ENCODE data around the gene ACSS1. TPM values are rescaled to one million over a fixed set of nuclear protein-coding genes. Genes with fewer than 3 reads are reported as not detected.

Gene ACSS1
- polyA plus RNA-seq, 4 donors, result 27.9 to 106 (median 55.4) TPM

GRCh38 chr20:25058847-25059810, 1.2 kb upstream of the ACSS1 start:
- WGBS, 3 donors, result 35 to 54% (median 47%) methylated on average over 20 of the region's 20 CpGs
- Histone ChIP-seq H3K4me1 (ENCODE audit: control insufficient read depth in 3 of 3, insufficient read depth in 2 of 3, low read depth in 1 of 3, low read length in 2 of 3) (peaks cover 8 to 48% (median 16%) of the 10 kb centered on the region in 3 donors), H3K9me3 (ENCODE audit: control insufficient read depth in 2 of 2, insufficient read depth in 1 of 2, low read depth in 1 of 2, low read length in 1 of 2) (no peaks in the 10 kb centered on the region), H3K27me3 (ENCODE audit: control insufficient read depth in 3 of 3, insufficient read depth in 3 of 3, low read length in 3 of 3) (no peaks in the 10 kb centered on the region), H3K4me3 (ENCODE audit: low read depth in 1 of 3, low read length in 3 of 3) (peak overlapping the region; percentile 47 to 90 (median 86)), H3K36me3 (ENCODE audit: control insufficient read depth in 3 of 3, insufficient read depth in 2 of 3, low read depth in 1 of 3, low read length in 3 of 3) (peaks cover 0 to 8% (median 0%) of the 10 kb centered on the region in 3 donors), H3K27ac (ENCODE audit: low read depth in 1 of 3, low read length in 2 of 3) (peak overlapping the region; percentile 95 to 97 (median 96))
- DNase-seq (peak in 1 of 2 donors; percentile 26), FAIRE-seq (no peak)

GRCh38 chr20:25057234-25058050, 497 bp downstream of the ACSS1 start:
- WGBS, 3 donors, result 0 to 1% (median 0%) methylated on average over 66 to 86 of the region's 86 CpGs
- peaks cover 0 to 15% (median 0%) of the 10 kb centered on the region in 3 donors for H3K36me3 ChIP-seq (ENCODE audit: control insufficient read depth in 3 of 3, insufficient read depth in 2 of 3, low read depth in 1 of 3, low read length in 3 of 3)
- H3K9me3 ChIP-seq (ENCODE audit: control insufficient read depth in 2 of 2, insufficient read depth in 1 of 2, low read depth in 1 of 2, low read length in 1 of 2), result no peaks in the 10 kb centered on the region
- H3K4me1 ChIP-seq (ENCODE audit: control insufficient read depth in 3 of 3, insufficient read depth in 2 of 3, low read depth in 1 of 3, low read length in 2 of 3), result peaks cover 14 to 63% (median 22%) of the 10 kb centered on the region in 3 donors
- no peaks in the 10 kb centered on the region for H3K27me3 ChIP-seq (ENCODE audit: control insufficient read depth in 3 of 3, insufficient read depth in 3 of 3, low read length in 3 of 3)
- FAIRE-seq, result no peak
- H3K4me3 ChIP-seq (ENCODE audit: low read depth in 1 of 3, low read length in 3 of 3), result peak overlapping the region; percentile 47 to 90 (median 86)
- peak overlapping the region; percentile 95 to 97 (median 96) for H3K27ac ChIP-seq (ENCODE audit: low read depth in 1 of 3, low read length in 2 of 3)
- DNase-seq, result peak; percentile 82 to 89

DNA sequence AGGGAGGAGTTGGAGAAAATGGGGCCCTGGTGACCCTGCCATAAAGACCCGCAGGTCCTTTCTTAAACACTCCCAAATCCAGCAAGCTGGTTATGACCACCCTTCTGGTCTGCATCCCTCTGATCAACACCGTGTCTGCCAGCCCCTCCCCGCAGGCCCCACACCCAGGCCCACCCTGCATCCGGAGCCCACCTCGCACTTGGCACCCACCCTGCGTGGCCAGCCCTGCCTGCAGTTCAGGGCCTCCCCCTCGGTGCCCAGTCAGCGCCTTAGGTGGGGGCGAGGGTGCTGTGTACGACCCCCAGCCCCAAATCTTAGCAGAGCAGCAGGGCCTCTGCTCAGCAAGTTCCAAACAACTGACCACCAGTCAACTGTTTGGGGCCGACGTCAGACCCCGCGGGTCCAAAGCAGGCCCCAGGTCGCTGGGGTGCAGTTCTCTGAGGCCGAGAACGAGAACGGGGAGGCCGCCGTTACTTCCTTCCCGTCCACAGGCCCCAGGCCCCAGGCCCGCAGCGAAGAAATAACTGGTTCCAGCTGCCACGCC, 1.2 kb downstream of the ACSS1 start:
- 5 to 9% (median 7%) methylated on average over 23 to 24 of the region's 24 CpGs for WGBS, 3 donors
- peak overlapping the region; percentile 95 to 97 (median 96) for H3K27ac ChIP-seq (ENCODE audit: low read depth in 1 of 3, low read length in 2 of 3)
- no peak for DNase-seq

GRCh38 chr20:25055711-25056495, 2.0 kb downstream of the ACSS1 start:
- DNase-seq (peak; percentile 83 to 90), FAIRE-seq (no peak)
- Histone ChIP-seq H3K4me1 (ENCODE audit: control insufficient read depth in 3 of 3, insufficient read depth in 2 of 3, low read depth in 1 of 3, low read length in 2 of 3) (peaks cover 16 to 55% (median 22%) of the 10 kb centered on the region in 3 donors), H3K36me3 (ENCODE audit: control insufficient read depth in 3 of 3, insufficient read depth in 2 of 3, low read depth in 1 of 3, low read length in 3 of 3) (peaks cover 0 to 28% (median 0%) of the 10 kb centered on the region in 3 donors), H3K4me3 (ENCODE audit: low read depth in 1 of 3, low read length in 3 of 3) (peak overlapping the region in 2 of 3 donors; percentile 86 to 90), H3K9me3 (ENCODE audit: control insufficient read depth in 2 of 2, insufficient read depth in 1 of 2, low read depth in 1 of 2, low read length in 1 of 2) (no peaks in the 10 kb centered on the region), H3K27ac (ENCODE audit: low read depth in 1 of 3, low read length in 2 of 3) (peak overlapping the region; percentile 95 to 97 (median 96)), H3K27me3 (ENCODE audit: control insufficient read depth in 3 of 3, insufficient read depth in 3 of 3, low read length in 3 of 3) (no peaks in the 10 kb centered on the region)
- WGBS, 3 donors, result 27 to 61% (median 38%) methylated on average over 8 of the region's 8 CpGs

More for the DNA sequence above, 1.2 kb downstream of the ACSS1 start:
- H3K4me1 ChIP-seq (ENCODE audit: control insufficient read depth in 3 of 3, insufficient read depth in 2 of 3, low read depth in 1 of 3, low read length in 2 of 3), result peaks cover 16 to 62% (median 22%) of the 10 kb centered on the region in 3 donors
- no peaks in the 10 kb centered on the region for H3K27me3 ChIP-seq (ENCODE audit: control insufficient read depth in 3 of 3, insufficient read depth in 3 of 3, low read length in 3 of 3)
- peak overlapping the region; percentile 47 to 90 (median 86) for H3K4me3 ChIP-seq (ENCODE audit: low read depth in 1 of 3, low read length in 3 of 3)
- no peaks in the 10 kb centered on the region for H3K9me3 ChIP-seq (ENCODE audit: control insufficient read depth in 2 of 2, insufficient read depth in 1 of 2, low read depth in 1 of 2, low read length in 1 of 2)
- FAIRE-seq, result no peak
- peaks cover 0 to 19% (median 0%) of the 10 kb centered on the region in 3 donors for H3K36me3 ChIP-seq (ENCODE audit: control insufficient read depth in 3 of 3, insufficient read depth in 2 of 3, low read depth in 1 of 3, low read length in 3 of 3)

DNA sequence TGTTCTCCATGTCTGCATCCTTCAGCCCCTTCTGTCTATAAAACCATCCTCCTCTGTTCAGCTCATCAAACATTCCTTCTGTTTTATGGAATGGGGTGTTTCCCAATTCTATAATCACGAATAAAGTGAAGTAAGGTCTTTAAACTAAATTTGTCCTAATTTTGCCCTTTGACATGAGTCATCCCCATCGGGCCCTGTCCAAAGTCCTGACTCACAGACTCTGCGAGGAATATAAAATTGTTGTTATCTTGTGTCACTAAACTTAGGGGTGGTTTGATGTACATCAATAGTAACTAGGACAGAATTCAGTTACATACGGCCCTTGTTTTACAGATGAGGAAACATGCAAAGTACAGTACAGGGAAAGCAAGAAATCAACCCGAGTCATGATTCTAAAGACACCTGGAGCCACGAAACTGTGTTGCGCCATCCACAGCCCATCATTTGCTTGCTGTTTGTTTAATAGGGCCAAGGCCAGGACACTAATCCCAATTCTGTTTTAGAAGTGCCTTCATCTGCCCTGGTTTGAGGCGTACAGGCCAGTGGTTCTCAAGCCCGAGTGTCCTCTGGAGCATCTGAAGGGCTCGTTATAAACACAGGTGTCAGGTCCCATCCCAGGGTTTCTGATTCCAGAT, 2.8 kb downstream of the ACSS1 start:
- no peak for FAIRE-seq
- Histone ChIP-seq H3K4me3 (ENCODE audit: low read depth in 1 of 3, low read length in 3 of 3) (no peak overlapping the region), H3K27ac (ENCODE audit: low read depth in 1 of 3, low read length in 2 of 3) (peak overlapping the region; percentile 78 to 96 (median 88)), H3K36me3 (ENCODE audit: control insufficient read depth in 3 of 3, insufficient read depth in 2 of 3, low read depth in 1 of 3, low read length in 3 of 3) (peaks cover 0 to 36% (median 0%) of the 10 kb centered on the region in 3 donors), H3K27me3 (ENCODE audit: control insufficient read depth in 3 of 3, insufficient read depth in 3 of 3, low read length in 3 of 3) (no peaks in the 10 kb centered on the region), H3K4me1 (ENCODE audit: control insufficient read depth in 3 of 3, insufficient read depth in 2 of 3, low read depth in 1 of 3, low read length in 2 of 3) (peaks cover 16 to 49% (median 22%) of the 10 kb centered on the region in 3 donors), H3K9me3 (ENCODE audit: control insufficient read depth in 2 of 2, insufficient read depth in 1 of 2, low read depth in 1 of 2, low read length in 1 of 2) (no peaks in the 10 kb centered on the region)
- WGBS, 3 donors, result 56 to 66% (median 58%) methylated on average over 10 of the region's 10 CpGs
- peak; percentile 33 to 61 for DNase-seq

GRCh38 chr20:25054096-25054820, 3.7 kb downstream of the ACSS1 start:
- DNase-seq, result peak; percentile 60 to 63
- peaks cover 16 to 47% (median 22%) of the 10 kb centered on the region in 3 donors for H3K4me1 ChIP-seq (ENCODE audit: control insufficient read depth in 3 of 3, insufficient read depth in 2 of 3, low read depth in 1 of 3, low read length in 2 of 3)

More at GRCh38 chr20:25054096-25054820, 3.7 kb downstream of the ACSS1 start:
- 32 to 47% (median 35%) methylated on average over 3 of the region's 3 CpGs for WGBS, 3 donors
- Histone ChIP-seq H3K27me3 (ENCODE audit: control insufficient read depth in 3 of 3, insufficient read depth in 3 of 3, low read length in 3 of 3) (no peaks in the 10 kb centered on the region), H3K4me3 (ENCODE audit: low read depth in 1 of 3, low read length in 3 of 3) (no peak overlapping the region), H3K9me3 (ENCODE audit: control insufficient read depth in 2 of 2, insufficient read depth in 1 of 2, low read depth in 1 of 2, low read length in 1 of 2) (no peaks in the 10 kb centered on the region), H3K36me3 (ENCODE audit: control insufficient read depth in 3 of 3, insufficient read depth in 2 of 3, low read depth in 1 of 3, low read length in 3 of 3) (peaks cover 0 to 41% (median 0%) of the 10 kb centered on the region in 3 donors), H3K27ac (ENCODE audit: low read depth in 1 of 3, low read length in 2 of 3) (peak overlapping the region; percentile 69 to 96 (median 76))
- FAIRE-seq, result no peak

All from small intestine (tissue), 7 donors.